Spleen (tissue), 13 donors: ENCODE results near the gene GMFB. TPM values are rescaled to one million over a fixed set of nuclear protein-coding genes. Genes with fewer than 3 reads are reported as not detected.
A peak's percentile ranks its signal among the peaks of the same experiment; 100 is the strongest.

Experiments
- DNase-seq: peaks from one replicate; pipeline ENCODE4 v3.0.0-alpha.2; 2020
- H3K27ac ChIP-seq, 8 donors: fragments of 200-600 bp; sonication (generic) in 7 of 8; 1 replicate in 4 of 8; 2 replicates in 4 of 8; pipeline versions ENCODE4 v1.5.0 to v1.8.0; 2016 to 2021; ENCODE audit warnings: inconsistent platforms in 4 of 8, mild to moderate bottlenecking in 4 of 8, moderate library complexity in 1 of 8
- H3K27me3 ChIP-seq, 7 donors: fragments of 200-600 bp; sonication (generic) in 6 of 7; replicated peaks in 1 of 7; 1 replicate in 4 of 7; 2 replicates in 3 of 7; pipeline versions ENCODE4 v1.5.0 to v1.8.0; 2016 to 2021; ENCODE audit warnings: inconsistent platforms in 3 of 7, mild to moderate bottlenecking in 1 of 7
- H3K36me3 ChIP-seq, 6 donors: fragments of 200-600 bp; sonication (generic) in 5 of 6; 1 replicate in 4 of 6; 2 replicates in 2 of 6; pipeline versions ENCODE4 v1.5.0 to v1.8.0; 2016 to 2021; ENCODE audit warnings: inconsistent platforms in 2 of 6
- H3K4me1 ChIP-seq, 6 donors: fragments of 200-600 bp; sonication (generic) in 5 of 6; 1 replicate in 3 of 6; 2 replicates in 3 of 6; pipeline versions ENCODE4 v1.5.0 to v1.8.0; 2016 to 2021; ENCODE audit warnings: inconsistent platforms in 3 of 6
- H3K4me3 ChIP-seq, 8 donors: fragments of 200-600 bp; sonication (generic) in 7 of 8; 1 replicate in 4 of 8; 2 replicates in 4 of 8; pipeline versions ENCODE4 v1.5.0 to v1.8.0; 2016 to 2021; ENCODE audit warnings: inconsistent platforms in 4 of 8, mild to moderate bottlenecking in 4 of 8, moderate library complexity in 2 of 8
- H3K9me3 ChIP-seq, 8 donors: fragments of 200-600 bp; sonication (generic) in 7 of 8; 1 replicate in 4 of 8; 2 replicates in 4 of 8; pipeline versions ENCODE4 v1.5.0 to v1.8.0; 2016 to 2021; ENCODE audit warnings: inconsistent platforms in 4 of 8
- CTCF ChIP-seq, 11 experiments: fragments of 200-600 bp in 7 of 11; fragments of 450-650 bp in 4 of 11; sonication (generic) in 4 of 11; IDR thresholded peaks in 8 of 11; conservative IDR thresholded peaks in 3 of 11; 1 replicate in 7 of 11; 2 replicates in 4 of 11; pipeline versions ENCODE4 v1.4.0 to v1.8.0; 2016 to 2021; ENCODE audit warnings: antibody characterized with exemption in 11 of 11, inconsistent platforms in 4 of 11, mild to moderate bottlenecking in 1 of 11
- POLR2A ChIP-seq, 3 donors: fragments of 450-650 bp; IDR thresholded peaks; one replicate each; pipeline ENCODE4 v1.5.1; 2017; ENCODE audit warnings: antibody characterized with exemption in 3 of 3, mild to moderate bottlenecking in 1 of 3
- POLR2AphosphoS5 ChIP-seq, 3 donors: sonication (generic); formaldehyde crosslinking; IDR thresholded peaks; one replicate each; pipeline ENCODE4 v1.5.1; 2017; ENCODE audit warnings: antibody characterized with exemption in 3 of 3
- WGBS, 5 donors: extraction: QIAGEN DNeasy Blood & Tissue Kit in 3 of 5; methylation state at CpG; one replicate each; pipeline versions ENCODE4 v1.1.5 to v1.1.7; 2013 to 2018; 5-methylcytosine and 5-hydroxymethylcytosine counted together
- intact Hi-C: fragments of 100-400 bp; cut with DNase I; formaldehyde crosslinking; loops from one replicate; pipeline ENCODE4 v1.15.0; 2023; ENCODE audit warnings: low total_unique reads
- long read RNA-seq, 2 donors: transcript quantifications; one replicate each; lab custom pipeline, GENCODE V29; 2026
- polyA plus RNA-seq, 3 donors: library from polyadenylated mRNA; stranded (reverse); fragments of 200-250 nt; gene quantifications; one replicate each; pipeline ENCODE4 v1.2.1, GENCODE V29; 2013
- total RNA-seq, 7 donors: library from RNA; depleted of rRNA in 3 of 7; stranded (reverse); fragments of >200 nt in 3 of 7; fragmentation: NEBNext Ultra II Directional in 4 of 7; extraction: Animal tissue kit (Norgen Biotek cat#: 25700) in 4 of 7; gene quantifications; one replicate each; pipeline versions ENCODE4 v1.1.0 to v1.2.1, GENCODE V29; 2016 to 2021
- donor health status: healthy with polysubstance abuse.
- donor health status: DM: no; HTN: no; CAD: no; lungs with moderate emphysema.
- donor health status: DM: no; HTN: no; CAD: no.
- donor health status: Bipolar disorder and iron deficiency.
- donor health status: healthy.
- donor health status: DM: no; HTN: no; CAD: no.
- donor health status: DM: yes; HTN: yes; CAD: no.

Gene GMFB
- total RNA-seq (10 to 100 TPM; 33.0 to 54.6 (median 37.9) TPM), polyA plus RNA-seq (10 to 100 TPM; 10.3 to 16.8 (median 15.2) TPM)
- long read RNA-seq, donor 1, full-length matches to known transcripts = 7 of 12 reads
- long read RNA-seq, donor 1, partial matches to known transcripts = 5 of 12 reads
- long read RNA-seq, donor 1, other reads (novel, unspliced or antisense) = 0 of 12 reads
- long read RNA-seq, donor 2, full-length matches to known transcripts = 7 of 14 reads
- long read RNA-seq, donor 2, partial matches to known transcripts = 0 of 14 reads
- long read RNA-seq, donor 2, other reads (novel, unspliced or antisense) = 7 of 14 reads

- Histone ChIP-seq H3K4me1 (peaks cover 10 to 65% (median 53%) of the 10 kb centered on the region in 6 donors), H3K4me3 (peak within 1 kb of the TSS; percentile 61 to 90 (median 78)), H3K27ac (peak within 1 kb of the TSS; percentile 91 to 97 (median 95)), H3K9me3 (no peaks in the 10 kb centered on the region), H3K27me3 (no peaks in the 10 kb centered on the region), H3K36me3 (no peaks in the 10 kb centered on the region)
- peak; percentile 98 for DNase-seq
- intact Hi-C loops = no loop called here
- TF ChIP-seq CTCF (IDR thresholded peaks at IDR 0.05 in 8 of 11, conservative IDR thresholded peaks at IDR 0.05 in 3 of 11) (peak in 9 of 11 experiments; percentile 10 to 54 (median 38)), POLR2A (IDR thresholded peaks at IDR 0.05) (peak in 2 of 3 donors; percentile 0 to 63), POLR2AphosphoS5 (IDR thresholded peaks at IDR 0.05) (peak; percentile 95 to 97 (median 95))
- WGBS, 5 donors = 0% methylated on average over 28 to 51 of the region's 51 CpGs
These were observed at the start of gene GMFB for GRCh38 chr14:54488646-54489317. GMFB (minus strand) TSS chr14:54488980; CDS start chr14:54488927, 53 bp downstream.

GRCh38 chr14:54538055-54538454 is 49.3 kb upstream of the GMFB start:
- DNase-seq = no peak
- 96 to 99% (median 98%) methylated on average over 3 of the region's 3 CpGs for WGBS, 5 donors

GRCh38 chr14:54537651-54538050 is 48.9 kb upstream of the GMFB start:
- WGBS, 5 donors = 95 to 98% (median 95%) methylated on average over 2 of the region's 2 CpGs

More at GRCh38 chr14:54538055-54538454, 49.3 kb upstream of the GMFB start:
- no peaks in the 10 kb centered on the region for H3K4me1 ChIP-seq
- no peaks in the 10 kb centered on the region for H3K27me3 ChIP-seq
- TF ChIP-seq POLR2AphosphoS5 (IDR thresholded peaks at IDR 0.05) = no peak
- TF ChIP-seq CTCF (IDR thresholded peaks at IDR 0.05 in 8 of 11, conservative IDR thresholded peaks at IDR 0.05 in 3 of 11) = no peak
- TF ChIP-seq POLR2A (IDR thresholded peaks at IDR 0.05) = no peak
- peaks cover 0 to 56% (median 20%) of the 10 kb centered on the region in 6 donors for H3K36me3 ChIP-seq
- no peak overlapping the region for H3K27ac ChIP-seq
- no peak overlapping the region for H3K4me3 ChIP-seq
- no peaks in the 10 kb centered on the region for H3K9me3 ChIP-seq
- intact Hi-C loops = no loop called here

More at GRCh38 chr14:54537651-54538050, 48.9 kb upstream of the GMFB start:
- TF ChIP-seq CTCF (IDR thresholded peaks at IDR 0.05 in 8 of 11, conservative IDR thresholded peaks at IDR 0.05 in 3 of 11) = no peak
- no peak for TF ChIP-seq POLR2AphosphoS5 (IDR thresholded peaks at IDR 0.05)
- TF ChIP-seq POLR2A (IDR thresholded peaks at IDR 0.05) = no peak
- no peak overlapping the region for H3K27ac ChIP-seq
- H3K4me3 ChIP-seq = no peak overlapping the region
- no peaks in the 10 kb centered on the region for H3K9me3 ChIP-seq
- no peaks in the 10 kb centered on the region for H3K4me1 ChIP-seq
- DNase-seq = no peak
- intact Hi-C loops = no loop called here
- no peaks in the 10 kb centered on the region for H3K27me3 ChIP-seq
- peaks cover 0 to 56% (median 20%) of the 10 kb centered on the region in 6 donors for H3K36me3 ChIP-seq
